GM20431 (cell line): ENCODE results near the gene YES1.
"Not testable (repeated sequence)": the region's sequence is repeated elsewhere in the genome, so short reads cannot be mapped to it uniquely, and the experiment has no call there.

Experiments
- in situ Hi-C: fragments of 300-500 bp; cut with MseI, MboI; formaldehyde crosslinking; loops from one replicate; pipeline ENCODE4 v1.15.0; 2020; ENCODE audit warnings: low sequenced_read_pairs; ENCODE audit not compliant: unreplicated experiment

YES1 gene

DNA sequence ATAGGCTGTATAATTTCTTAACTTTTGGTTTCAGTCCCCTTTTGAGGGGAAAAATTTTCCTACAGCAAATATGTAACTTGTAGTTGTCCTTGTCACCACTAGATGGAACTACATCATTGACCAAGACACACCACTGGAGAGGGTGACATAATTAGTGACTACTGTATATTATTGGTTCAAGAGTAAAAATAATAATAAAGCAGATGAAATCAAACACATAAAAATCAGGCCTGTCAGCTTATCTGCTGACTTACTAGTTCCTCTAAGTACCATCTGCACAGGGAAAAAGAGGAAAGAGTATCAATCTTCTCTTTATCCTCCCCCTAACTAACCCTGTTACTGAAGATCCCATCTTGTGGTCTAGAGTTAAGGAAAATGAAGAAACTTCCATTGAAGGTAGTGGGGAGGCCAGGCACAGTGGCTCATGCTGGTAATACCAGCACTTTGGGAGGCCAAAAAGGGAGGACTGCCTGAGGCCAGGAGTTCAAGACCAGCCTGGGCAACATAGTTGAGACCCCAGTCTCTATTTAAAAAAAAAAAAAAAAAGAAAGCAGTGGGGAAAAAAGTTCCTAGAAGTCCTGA, 70.0 kb downstream of the YES1 start:
- in situ Hi-C loops = loop anchor here (10.0 kb wide), 1 partner anchor 93 kb away; no protein-coding TSS in a partner anchor

GRCh38 chr18:732371-732770, 79.7 kb downstream of the YES1 start:
- in situ Hi-C loops = no loop called here

DNA sequence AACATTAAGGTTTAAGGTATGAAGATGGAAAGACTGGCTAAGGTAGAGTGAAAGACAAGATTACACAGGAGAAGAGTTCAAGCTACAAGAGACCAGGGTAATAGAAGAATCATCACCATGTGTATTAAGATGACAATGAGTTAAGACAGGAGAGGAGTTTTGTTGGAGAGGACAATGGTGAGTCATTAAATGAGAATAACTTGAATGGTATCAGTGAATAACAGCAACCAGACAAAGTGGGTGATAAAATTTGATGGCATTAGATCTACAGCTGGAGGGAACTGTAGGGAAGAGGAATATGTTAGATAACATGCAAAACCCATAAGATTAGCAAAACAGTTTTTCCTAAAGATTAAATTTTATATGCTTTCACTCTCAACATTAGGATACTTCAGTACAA, 80.9 kb downstream of the YES1 start:
- in situ Hi-C loops = no loop called here

DNA sequence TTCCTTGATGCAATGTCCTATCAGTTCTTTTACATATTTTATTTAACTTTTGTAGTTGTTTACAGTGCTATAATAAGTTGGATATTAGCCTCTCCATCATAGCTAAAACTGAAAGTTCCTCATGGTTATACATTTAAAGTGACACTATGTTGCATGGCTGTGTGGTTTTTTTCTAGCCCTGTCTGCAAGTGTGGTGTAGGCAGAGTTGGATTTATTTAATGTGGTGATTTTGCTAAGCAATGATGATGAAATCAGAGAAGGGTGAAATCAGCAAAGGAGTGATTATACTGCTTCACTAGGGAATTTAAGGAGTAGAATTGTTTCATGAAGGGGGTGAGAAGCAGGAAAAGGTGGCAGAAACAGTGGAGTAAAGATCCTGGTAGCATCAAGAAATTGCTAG, 81.3 kb downstream of the YES1 start:
- in situ Hi-C loops = no loop called here

GRCh38 chr18:730120-730519, 81.9 kb downstream of the YES1 start:
- in situ Hi-C loops = not testable (repeated sequence)

DNA sequence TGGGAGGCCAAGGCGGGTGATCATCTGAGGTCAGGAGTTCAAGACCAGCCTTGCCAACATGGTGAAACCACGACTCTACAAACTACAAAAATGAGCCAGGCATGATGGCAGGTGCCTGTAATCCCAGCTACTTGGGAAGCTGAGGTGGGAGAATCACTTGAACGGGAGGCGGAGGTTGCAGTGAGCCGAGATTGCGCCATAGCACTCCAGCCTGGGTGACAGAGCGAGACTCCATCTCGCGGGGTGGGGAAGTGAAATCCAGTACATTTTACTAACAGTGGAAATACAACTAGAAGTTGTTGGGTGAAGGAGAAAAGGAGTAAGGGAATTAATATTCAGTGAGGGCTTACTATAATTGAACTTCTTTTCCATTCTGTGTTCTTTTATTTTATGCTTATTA, 86.4 kb downstream of the YES1 start:
- in situ Hi-C loops = no loop called here

DNA sequence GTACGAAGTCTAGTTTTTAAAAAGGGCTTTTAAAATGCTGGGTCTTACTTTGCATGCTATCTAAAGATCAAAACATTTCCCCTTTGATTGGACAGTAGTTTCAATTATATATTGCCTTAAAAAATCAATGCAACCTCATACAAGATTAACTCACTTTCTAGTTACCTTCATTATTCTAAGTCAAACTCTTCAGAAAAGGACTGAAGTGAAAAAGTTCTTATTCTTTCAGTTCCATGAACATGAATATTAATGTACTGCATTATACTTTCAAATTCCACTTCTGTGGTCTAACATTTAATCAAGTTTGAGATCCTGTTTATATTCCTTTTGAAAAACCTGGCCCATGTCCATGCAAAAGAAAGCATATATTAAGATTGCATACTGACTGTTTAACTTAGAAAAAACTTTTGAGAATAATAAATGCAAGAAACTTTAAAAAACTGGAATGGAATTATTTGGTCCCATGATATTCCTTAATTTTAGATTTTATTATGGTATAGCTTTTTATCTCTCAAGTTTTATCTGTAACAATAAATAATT, 88.4 kb downstream of the YES1 start:
- in situ Hi-C loops = no loop called here

GRCh38 chr18:717003-717402, 95.0 kb downstream of the YES1 start:
- in situ Hi-C loops = no loop called here

- in situ Hi-C loops = no loop called here
These were observed 96.4 kb downstream of the YES1 start for GRCh38 chr18:715626-716025.

DNA sequence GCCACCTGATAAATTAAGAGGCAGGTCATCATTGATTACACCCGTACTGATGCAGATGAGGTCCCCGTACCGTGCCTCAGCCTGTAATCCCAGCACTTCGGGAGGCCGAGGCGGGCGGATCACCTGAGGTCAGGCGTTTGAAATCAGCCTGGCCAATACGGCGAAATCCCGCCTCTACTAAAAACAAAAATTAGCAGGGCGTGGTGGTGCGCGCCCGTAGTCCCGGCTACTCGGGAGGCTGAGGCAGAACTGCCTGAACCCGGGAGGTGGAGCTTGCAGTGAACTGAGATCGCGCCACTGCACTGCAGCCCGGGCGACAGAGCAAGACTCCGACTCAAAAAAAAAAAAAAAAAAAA, 98.9 kb downstream of the YES1 start:
- in situ Hi-C loops = no loop called here

- in situ Hi-C loops = no loop called here
These were observed 99.5 kb downstream of the YES1 start, which contains the start of gene ENOSF1 for GRCh38 chr18:712401-713134. Gene ENOSF1 (minus strand): TSS chr18:712630. CDS start chr18:712587, 43 bp downstream.

DNA sequence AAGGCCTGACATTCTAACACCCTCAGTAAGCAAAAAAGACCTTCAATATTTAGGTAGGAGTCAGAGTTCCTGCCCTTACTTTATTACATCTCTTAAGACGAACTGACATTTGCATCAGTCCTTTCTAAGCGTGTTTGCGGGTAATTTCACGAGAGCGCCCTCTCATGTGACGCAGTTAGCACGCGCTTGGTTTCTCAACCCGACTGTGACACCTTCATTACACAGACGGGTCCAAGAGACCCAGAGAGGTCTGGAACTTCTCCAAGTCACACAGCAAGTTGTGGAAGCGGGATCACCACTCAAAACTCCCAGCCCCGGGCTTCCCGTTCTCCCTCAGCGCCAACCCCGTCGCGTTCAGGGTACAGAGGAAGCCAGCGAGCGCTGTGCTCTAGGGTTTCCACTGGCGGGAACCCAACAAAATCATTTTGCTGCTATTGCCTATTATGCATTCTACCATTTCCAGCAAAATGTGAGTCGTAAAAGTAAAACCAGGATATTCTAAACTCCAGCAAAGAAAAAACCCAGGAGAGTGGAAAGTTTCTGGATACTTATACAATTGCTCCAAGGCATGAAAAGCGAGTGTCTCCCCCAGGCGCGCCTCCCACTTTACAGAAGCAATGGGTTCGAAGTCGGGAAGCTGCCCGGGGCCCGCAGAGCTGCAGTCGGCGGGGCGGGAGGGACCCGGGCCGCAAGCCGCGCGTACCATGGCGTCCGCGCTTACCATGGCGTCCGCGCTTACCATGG, 100.2 kb downstream of the YES1 start:
- in situ Hi-C loops = no loop called here

- in situ Hi-C loops = no loop called here
These were observed 100.8 kb downstream of the YES1 start for GRCh38 chr18:711310-711656.

DNA sequence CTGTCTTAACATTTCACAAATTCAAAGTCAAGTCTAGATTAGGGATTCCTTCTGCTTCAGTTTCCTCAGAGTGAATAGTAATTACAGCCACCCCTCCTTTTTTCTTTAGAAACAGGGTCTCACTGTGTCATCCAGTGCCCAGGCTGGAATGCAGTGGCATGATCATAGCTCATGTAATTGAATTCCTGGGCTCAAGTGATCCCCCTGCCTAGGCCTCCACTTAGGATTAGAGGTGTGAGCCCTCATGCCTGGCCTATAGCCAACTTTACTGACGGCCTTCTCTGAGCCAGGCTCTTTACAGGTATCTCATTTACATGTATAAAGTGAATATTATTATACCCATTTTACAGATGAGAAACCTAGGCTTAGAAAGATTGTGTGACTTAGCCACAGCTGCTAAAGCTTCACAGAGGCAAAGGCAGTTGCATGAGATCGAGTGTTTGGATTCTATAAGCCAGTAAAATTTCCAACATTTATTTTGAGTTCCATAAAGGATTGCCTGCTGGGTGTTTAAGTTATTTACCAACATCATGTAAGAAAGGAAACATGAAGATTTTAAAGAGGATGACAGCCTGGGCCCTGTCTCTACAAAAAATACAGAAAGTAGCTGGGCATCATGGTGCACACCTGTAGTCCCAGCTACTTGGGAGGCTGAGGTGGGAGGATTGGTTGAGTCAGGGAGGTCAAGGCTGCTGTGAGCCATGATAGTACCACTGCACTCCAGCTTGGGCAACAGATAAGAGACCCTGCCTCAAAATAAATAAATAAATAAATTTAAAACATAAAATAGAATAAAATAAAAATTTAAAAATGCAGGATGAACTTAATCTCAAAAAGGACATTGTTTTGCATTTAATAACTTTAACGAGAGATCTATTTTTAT, 101.4 kb downstream of the YES1 start:
- in situ Hi-C loops = no loop called here

GRCh38 chr18:709771-710170, 102.3 kb downstream of the YES1 start:
- in situ Hi-C loops = no loop called here

DNA sequence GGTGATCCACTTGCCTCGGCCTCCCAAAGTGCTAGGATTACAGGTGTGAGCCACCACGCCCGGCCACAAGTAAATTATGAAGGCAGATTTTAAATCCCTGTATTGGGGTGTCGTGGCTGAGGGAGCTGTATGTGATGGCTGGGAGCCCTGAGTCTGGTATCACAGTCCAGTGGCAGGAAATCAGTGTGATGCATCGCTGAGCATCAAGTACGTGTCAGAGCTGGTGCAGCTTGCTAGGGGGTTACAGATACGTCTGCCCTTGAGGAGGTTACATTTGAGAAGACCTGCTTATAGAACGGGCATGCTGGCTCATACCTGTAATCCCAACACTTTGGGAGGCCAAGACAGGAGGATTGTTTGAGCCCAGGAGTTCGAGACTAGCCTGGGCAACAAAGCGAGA, 103.9 kb downstream of the YES1 start:
- in situ Hi-C loops = no loop called here

DNA sequence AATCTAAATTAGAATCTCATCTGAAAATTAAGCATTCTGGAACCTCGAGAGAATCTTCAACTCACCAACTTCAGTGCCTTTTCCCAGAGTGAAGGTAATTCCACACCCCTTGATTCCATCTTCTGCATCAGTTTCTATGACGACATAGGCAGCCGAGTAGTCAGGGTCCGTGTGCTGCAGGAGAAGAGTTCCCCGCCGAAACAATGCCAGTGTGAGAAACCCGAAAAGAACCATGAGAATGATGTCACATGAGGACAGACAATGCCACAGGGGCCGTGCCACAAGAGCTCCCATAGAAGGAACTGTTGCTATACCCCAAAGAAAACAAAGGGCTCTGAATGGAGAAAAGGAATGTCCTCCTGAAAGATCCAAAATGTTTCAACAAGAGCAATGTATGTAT, 105.6 kb downstream of the YES1 start:
- in situ Hi-C loops = no loop called here

GRCh38 chr18:703213-703967, 108.7 kb downstream of the YES1 start:
- in situ Hi-C loops = no loop called here

DNA sequence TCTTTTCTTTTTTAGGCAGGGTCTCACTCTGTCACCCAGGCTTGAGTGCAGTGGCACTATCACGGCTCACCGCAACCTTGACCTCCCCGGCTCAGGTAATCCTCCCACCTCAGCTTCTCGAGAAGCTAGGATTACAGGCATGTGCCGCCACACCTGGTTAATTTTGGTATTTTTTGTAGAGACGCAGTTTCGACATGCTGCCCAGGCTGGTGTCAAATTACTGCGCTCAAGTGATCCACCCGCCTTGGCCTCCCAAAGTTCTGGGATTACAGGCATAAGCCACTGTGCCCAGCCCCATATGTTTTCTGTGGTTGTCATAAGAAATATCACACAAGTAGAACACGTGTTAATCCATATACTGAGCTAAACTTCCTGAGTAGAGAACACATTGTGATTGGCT, 114.2 kb downstream of the YES1 start:
- in situ Hi-C loops = no loop called here

- in situ Hi-C loops = no loop called here
These were observed 115.0 kb downstream of the YES1 start for GRCh38 chr18:697012-697411.
